ENCODE measurements around the gene ZBTB20.

The ZBTB20 gene

GRCh38 chr3:114929971-114930732, 216.9 kb downstream of the ZBTB20 start:
- DNase-seq (ENCODE audit: low read depth in 2 of 3, low spot score in 1 of 3): no peak

- DNase-seq (ENCODE audit: low read depth in 2 of 3, low spot score in 1 of 3): no peak
These were observed 218.0 kb downstream of the ZBTB20 start for GRCh38 chr3:114928989-114929640.

- DNase-seq (ENCODE audit: low read depth in 2 of 3, low spot score in 1 of 3): no peak
These were observed 242.5 kb downstream of the ZBTB20 start for GRCh38 chr3:114904633-114905032.

GRCh38 chr3:114903213-114903612, 243.9 kb downstream of the ZBTB20 start:
- DNase-seq (ENCODE audit: low read depth in 2 of 3, low spot score in 1 of 3): no peak

GRCh38 chr3:114902691-114903101, 244.4 kb downstream of the ZBTB20 start:
- DNase-seq (ENCODE audit: low read depth in 2 of 3, low spot score in 1 of 3): no peak

GRCh38 chr3:114900908-114901307, 246.2 kb downstream of the ZBTB20 start:
- no peak for DNase-seq (ENCODE audit: low read depth in 2 of 3, low spot score in 1 of 3)

- no peak for DNase-seq (ENCODE audit: low read depth in 2 of 3, low spot score in 1 of 3)
These were observed 247.7 kb downstream of the ZBTB20 start for GRCh38 chr3:114899186-114899931.

- DNase-seq (ENCODE audit: low read depth in 2 of 3, low spot score in 1 of 3): no peak
These were observed 250.1 kb downstream of the ZBTB20 start for GRCh38 chr3:114896978-114897377.

GRCh38 chr3:114893361-114893760, 253.7 kb downstream of the ZBTB20 start:
- DNase-seq (ENCODE audit: low read depth in 2 of 3, low spot score in 1 of 3): no peak

- no peak for DNase-seq (ENCODE audit: low read depth in 2 of 3, low spot score in 1 of 3)
These were observed 254.2 kb downstream of the ZBTB20 start for GRCh38 chr3:114892880-114893279.

- no peak for DNase-seq (ENCODE audit: low read depth in 2 of 3, low spot score in 1 of 3)
These were observed 254.8 kb downstream of the ZBTB20 start for GRCh38 chr3:114892131-114892879.

GRCh38 chr3:114887806-114888205, 259.3 kb downstream of the ZBTB20 start:
- no peak for DNase-seq (ENCODE audit: low read depth in 2 of 3, low spot score in 1 of 3)

GRCh38 chr3:114886905-114887304, 260.2 kb downstream of the ZBTB20 start:
- no peak for DNase-seq (ENCODE audit: low read depth in 2 of 3, low spot score in 1 of 3)

- DNase-seq (ENCODE audit: low read depth in 2 of 3, low spot score in 1 of 3): no peak
These were observed 262.7 kb downstream of the ZBTB20 start for GRCh38 chr3:114884213-114884923.

- no peak for DNase-seq (ENCODE audit: low read depth in 2 of 3, low spot score in 1 of 3)
These were observed 267.0 kb downstream of the ZBTB20 start for GRCh38 chr3:114880078-114880477.

- no peak for DNase-seq (ENCODE audit: low read depth in 2 of 3, low spot score in 1 of 3)
These were observed 267.7 kb downstream of the ZBTB20 start for GRCh38 chr3:114879059-114880031.

GRCh38 chr3:114878114-114878839, 268.8 kb downstream of the ZBTB20 start:
- DNase-seq (ENCODE audit: low read depth in 2 of 3, low spot score in 1 of 3): no peak

GRCh38 chr3:114877378-114878113, 269.5 kb downstream of the ZBTB20 start:
- no peak for DNase-seq (ENCODE audit: low read depth in 2 of 3, low spot score in 1 of 3)
